GM21390 (cell line): ENCODE measurements around the gene NBEAL2.

Experiments
- ATAC-seq: cut with Tn5 transposase; IDR thresholded peaks from one replicate; pipeline ENCODE4 v1.9.1; 2021; ENCODE audit not compliant: unreplicated experiment

The NBEAL2 gene

GRCh38 chr3:46942481-46943236 is 36.8 kb upstream of the NBEAL2 start:
- no peak for ATAC-seq

- ATAC-seq: no peak
Measured at GRCh38 chr3:46943237-46944187, 36.0 kb upstream of the NBEAL2 start.

- no peak for ATAC-seq
Measured at GRCh38 chr3:46944191-46944590, 35.3 kb upstream of the NBEAL2 start.

GRCh38 chr3:46946416-46946815 is 33.0 kb upstream of the NBEAL2 start:
- no peak for ATAC-seq

GRCh38 chr3:46946856-46947545 is 32.5 kb upstream of the NBEAL2 start:
- no peak for ATAC-seq

- no peak for ATAC-seq
Measured at GRCh38 chr3:46947546-46947901, 31.9 kb upstream of the NBEAL2 start.

- ATAC-seq: no peak
Measured at GRCh38 chr3:46947981-46948791, 31.3 kb upstream of the NBEAL2 start.

GRCh38 chr3:46948830-46949671 is 30.4 kb upstream of the NBEAL2 start:
- no peak for ATAC-seq

GRCh38 chr3:46950177-46950576 is 29.3 kb upstream of the NBEAL2 start:
- no peak for ATAC-seq

GRCh38 chr3:46950650-46951241 is 28.7 kb upstream of the NBEAL2 start:
- ATAC-seq: no peak

GRCh38 chr3:46952813-46953212 is 26.7 kb upstream of the NBEAL2 start:
- ATAC-seq: no peak

- ATAC-seq: no peak
Measured at GRCh38 chr3:46953234-46954010, 26.0 kb upstream of the NBEAL2 start.

GRCh38 chr3:46954178-46954577 is 25.3 kb upstream of the NBEAL2 start:
- no peak for ATAC-seq

GRCh38 chr3:46955157-46955556 is 24.3 kb upstream of the NBEAL2 start:
- no peak for ATAC-seq

GRCh38 chr3:46955801-46956259 is 23.6 kb upstream of the NBEAL2 start:
- no peak for ATAC-seq

- ATAC-seq: no peak
Measured at GRCh38 chr3:46957092-46957820, 22.2 kb upstream of the NBEAL2 start.

- no peak for ATAC-seq
Measured at GRCh38 chr3:46958467-46959160, 20.9 kb upstream of the NBEAL2 start.
